BE2C (cell line): ENCODE measurements around the gene STXBP2. TPM values are rescaled to one million over a fixed set of nuclear protein-coding genes. Genes with fewer than 3 reads are reported as not detected.

Experiments used
- DNase-seq: peaks from one replicate; pipeline ENCODE4 v3.0.0-alpha.2; 2020
- H3K27me3 ChIP-seq: fragments of 250-450 bp; sonication (Bioruptor Pico); 2 replicates; pipeline ENCODE4 v1.5.1; 2020; ENCODE audit warnings: mild to moderate bottlenecking
- H3K36me3 ChIP-seq: fragments of 250-450 bp; sonication (Bioruptor Pico); 2 replicates; pipeline ENCODE4 v1.5.1; 2020; ENCODE audit warnings: mild to moderate bottlenecking
- H3K4me1 ChIP-seq: fragments of 250-450 bp; sonication (Bioruptor Pico); 2 replicates; pipeline ENCODE4 v1.5.1; 2020
- H3K4me3 ChIP-seq: 2 replicates; pipeline ENCODE4 v1.5.1; 2011; ENCODE audit warnings: low read depth, low read length
- H3K9me3 ChIP-seq: fragments of 250-450 bp; sonication (Bioruptor Pico); 2 replicates; pipeline ENCODE4 v1.5.1; 2020
- polyA plus RNA-seq: library from polyadenylated mRNA; unstranded; fragments of >200 nt; gene quantifications from one replicate; pipeline ENCODE4 v1.2.1, GENCODE V29; 2012; ENCODE audit warnings: low read depth, missing spikeins; ENCODE audit not compliant: insufficient read length, insufficient read depth
- TF ChIP-seq, protein P1 (sequence below): IDR thresholded peaks from 2 replicates; pipeline ENCODE4 v1.5.1; 2012; ENCODE audit warnings: mild to moderate bottlenecking, low read depth, low read length

The STXBP2 gene
- polyA plus RNA-seq = 2.0 TPM

DNA sequence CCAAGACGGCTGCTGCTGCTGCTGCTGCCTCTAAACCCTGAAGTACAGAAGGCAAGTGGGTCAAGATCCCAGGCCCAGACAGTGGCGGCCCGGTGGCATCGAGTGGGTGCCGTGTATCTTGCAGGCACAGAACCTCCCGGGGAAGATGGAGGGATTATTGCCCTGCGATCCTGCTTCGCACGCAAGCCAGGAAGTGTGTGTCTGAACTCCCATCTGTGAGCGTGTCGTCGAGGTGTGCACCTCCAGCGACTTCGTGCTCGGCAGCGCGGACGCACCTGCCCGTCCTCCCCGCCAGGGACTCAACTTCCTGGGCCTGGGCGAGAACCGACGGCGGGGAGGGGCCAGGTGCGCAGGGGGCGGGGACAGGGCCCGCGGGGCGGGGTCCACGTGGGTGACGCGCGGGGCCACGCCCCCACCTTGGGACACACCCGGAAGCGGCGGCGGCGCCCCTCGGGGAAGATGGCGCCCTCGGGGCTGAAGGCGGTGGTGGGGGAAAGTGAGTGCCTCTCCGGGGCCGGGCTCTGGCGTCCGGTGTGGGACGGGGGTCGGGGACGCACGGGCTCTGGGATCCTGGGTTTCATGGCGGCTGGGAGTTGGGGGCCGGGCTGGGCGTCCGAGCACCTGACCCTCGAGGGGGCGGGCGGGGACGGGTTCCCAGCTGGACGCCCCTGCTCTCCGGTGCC, at the start of gene STXBP2:
Gene STXBP2, plus strand, starts transcription at position 420 of the 683 bp plus-strand sequence. Its CDS starts 40 bp downstream, at position 460.
- H3K4me1 ChIP-seq = no peaks in the 10 kb centered on the region

DNA sequence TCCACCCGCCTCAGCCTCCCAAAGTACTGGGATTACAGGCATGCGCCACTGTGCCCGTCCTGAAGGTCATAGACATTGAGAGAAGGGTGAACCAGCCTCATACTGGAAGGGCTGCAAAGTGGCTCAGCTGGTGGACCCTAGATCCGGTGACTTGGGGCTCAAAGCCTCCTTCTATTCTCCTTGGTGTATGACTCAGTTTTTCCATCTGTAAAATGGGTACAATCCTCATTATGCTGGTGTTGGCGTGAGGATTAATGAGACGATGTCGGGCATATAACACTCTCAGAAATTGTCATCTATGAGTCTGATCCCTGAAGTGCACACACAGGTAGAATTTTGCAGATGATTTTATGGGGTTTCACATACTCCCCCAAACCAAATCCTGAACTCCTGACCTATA, 47.1 kb upstream of the STXBP2 start:
- Histone ChIP-seq H3K4me3 (no peak overlapping the region), H3K27me3 (no peaks in the 10 kb centered on the region), H3K36me3 (no peaks in the 10 kb centered on the region), H3K9me3 (no peaks in the 10 kb centered on the region), H3K4me1 (no peaks in the 10 kb centered on the region)
- no peak for DNase-seq
- TF ChIP-seq, protein P1, sequence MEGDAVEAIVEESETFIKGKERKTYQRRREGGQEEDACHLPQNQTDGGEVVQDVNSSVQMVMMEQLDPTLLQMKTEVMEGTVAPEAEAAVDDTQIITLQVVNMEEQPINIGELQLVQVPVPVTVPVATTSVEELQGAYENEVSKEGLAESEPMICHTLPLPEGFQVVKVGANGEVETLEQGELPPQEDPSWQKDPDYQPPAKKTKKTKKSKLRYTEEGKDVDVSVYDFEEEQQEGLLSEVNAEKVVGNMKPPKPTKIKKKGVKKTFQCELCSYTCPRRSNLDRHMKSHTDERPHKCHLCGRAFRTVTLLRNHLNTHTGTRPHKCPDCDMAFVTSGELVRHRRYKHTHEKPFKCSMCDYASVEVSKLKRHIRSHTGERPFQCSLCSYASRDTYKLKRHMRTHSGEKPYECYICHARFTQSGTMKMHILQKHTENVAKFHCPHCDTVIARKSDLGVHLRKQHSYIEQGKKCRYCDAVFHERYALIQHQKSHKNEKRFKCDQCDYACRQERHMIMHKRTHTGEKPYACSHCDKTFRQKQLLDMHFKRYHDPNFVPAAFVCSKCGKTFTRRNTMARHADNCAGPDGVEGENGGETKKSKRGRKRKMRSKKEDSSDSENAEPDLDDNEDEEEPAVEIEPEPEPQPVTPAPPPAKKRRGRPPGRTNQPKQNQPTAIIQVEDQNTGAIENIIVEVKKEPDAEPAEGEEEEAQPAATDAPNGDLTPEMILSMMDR = no peak

More for the DNA sequence above, at the start of gene STXBP2:
- Histone ChIP-seq H3K36me3 (no peaks in the 10 kb centered on the region; the same call in 1 of the 2 replicates), H3K27me3 (peaks cover 44% of the 10 kb centered on the region), H3K9me3 (no peaks in the 10 kb centered on the region), H3K4me3 (no peak within 1 kb of the TSS)
- TF ChIP-seq, protein P1 = no peak
- DNase-seq = no peak

DNA sequence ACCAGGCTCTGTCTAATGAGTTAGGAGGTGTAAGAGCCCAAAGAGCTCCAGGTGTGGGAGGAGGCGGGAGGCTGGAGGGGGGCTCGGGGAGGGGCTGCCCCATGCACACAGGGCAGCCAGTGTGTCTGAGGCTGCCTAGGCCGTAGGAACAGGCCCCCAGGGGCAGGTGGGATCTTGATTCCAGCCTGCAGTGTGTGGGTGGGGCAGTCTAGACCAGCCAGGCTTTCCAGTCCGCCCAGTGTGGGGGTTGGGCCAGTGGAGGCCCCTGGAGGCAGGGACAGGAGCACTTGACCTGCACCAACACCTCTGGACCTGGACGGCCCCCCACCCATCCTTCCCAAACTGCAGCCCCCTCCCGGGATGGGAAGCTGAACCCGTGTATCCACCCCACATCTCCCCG, 46.7 kb upstream of the STXBP2 start:
- TF ChIP-seq, protein P1 = no peak
- no peak overlapping the region for H3K4me3 ChIP-seq
- H3K4me1 ChIP-seq = no peaks in the 10 kb centered on the region
- no peaks in the 10 kb centered on the region for H3K9me3 ChIP-seq
- no peak for DNase-seq
- H3K36me3 ChIP-seq = no peaks in the 10 kb centered on the region
- no peaks in the 10 kb centered on the region for H3K27me3 ChIP-seq

DNA sequence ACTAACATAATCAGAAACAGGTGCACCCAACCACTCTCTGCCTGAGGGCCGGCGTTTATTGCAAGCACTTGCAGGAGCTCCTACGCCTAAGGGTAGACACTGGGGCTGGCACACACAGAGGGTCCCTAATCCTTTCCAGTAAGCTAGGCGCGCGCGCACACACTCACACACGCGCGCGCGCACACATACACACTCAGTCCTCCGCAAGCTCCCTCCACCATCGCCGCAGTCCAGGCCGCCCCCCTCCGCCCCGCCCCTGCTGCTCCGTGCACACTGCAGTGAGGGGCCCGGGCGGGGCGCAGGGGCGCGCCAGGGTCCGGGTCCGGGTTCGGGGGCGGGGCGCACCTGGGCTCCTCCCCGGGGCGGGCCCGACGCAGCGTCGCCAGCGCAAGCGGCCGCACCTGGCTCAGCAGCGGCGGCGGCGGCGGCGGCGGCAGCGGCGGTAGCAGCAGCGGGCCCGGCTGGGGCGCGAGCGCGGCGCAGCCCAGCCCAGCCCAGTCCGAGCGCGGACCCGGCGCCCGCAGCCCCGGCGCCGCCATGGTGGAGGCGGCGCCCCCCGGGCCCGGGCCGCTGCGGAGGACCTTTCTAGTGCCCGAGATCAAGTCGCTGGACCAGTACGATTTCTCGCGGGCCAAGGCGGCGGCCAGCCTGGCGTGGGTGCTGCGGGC, 41.3 kb upstream of the STXBP2 start, which contains the start of gene CAMSAP3:
Gene CAMSAP3, plus strand, starts transcription at position 398 of the 668 bp plus-strand sequence. Its CDS starts 140 bp downstream, at position 538.
- H3K4me3 ChIP-seq = peak within 1 kb of the TSS; percentile 47
- H3K36me3 ChIP-seq = no peaks in the 10 kb centered on the region
- peak; percentile 77 for DNase-seq
- H3K9me3 ChIP-seq = no peaks in the 10 kb centered on the region
- peaks cover 6% of the 10 kb centered on the region; the same call in 1 of the 2 replicates for H3K27me3 ChIP-seq
- H3K4me1 ChIP-seq = peaks cover 7% of the 10 kb centered on the region
- TF ChIP-seq, protein P1 = no peak

DNA sequence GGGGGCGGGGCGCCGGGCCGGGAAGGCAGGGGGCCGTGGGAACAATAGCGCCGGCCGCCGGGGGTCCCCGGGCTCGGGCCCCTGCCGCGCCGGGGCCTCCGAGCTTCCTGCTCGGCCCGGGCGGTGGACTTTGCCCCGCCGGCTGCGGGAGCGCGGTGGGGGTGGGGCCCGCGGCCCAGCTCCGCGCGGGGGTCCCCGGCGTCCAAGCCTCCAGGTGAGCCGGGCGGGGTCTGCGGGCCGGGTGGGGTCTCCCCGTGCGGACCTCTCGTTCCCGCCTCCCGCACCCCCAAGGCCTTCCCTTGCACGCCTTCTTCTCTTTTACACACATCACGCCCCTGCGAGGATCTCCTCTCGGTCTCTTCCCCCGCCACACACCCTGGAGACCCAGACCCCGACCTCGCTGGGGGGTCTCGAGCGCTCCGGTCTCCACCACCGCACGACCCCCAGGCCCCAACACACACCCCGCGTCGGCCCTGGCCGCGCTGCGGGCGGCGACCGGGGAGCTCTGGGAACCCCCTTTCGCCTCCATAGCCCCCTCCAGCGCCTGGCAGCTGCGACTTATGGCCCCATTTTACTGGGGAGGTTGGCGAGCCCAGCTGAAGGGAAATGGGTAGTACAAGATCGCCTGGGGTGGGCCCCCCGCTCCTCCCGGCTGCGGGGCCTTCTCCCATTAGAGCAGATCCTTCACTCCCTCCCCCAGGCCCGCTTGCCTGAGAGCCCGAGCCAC, 40.5 kb upstream of the STXBP2 start:
- Histone ChIP-seq H3K9me3 (no peaks in the 10 kb centered on the region), H3K4me1 (peaks cover 7% of the 10 kb centered on the region), H3K4me3 (peak overlapping the region; percentile 46), H3K27me3 (peaks cover 6% of the 10 kb centered on the region; the same call in 1 of the 2 replicates), H3K36me3 (no peaks in the 10 kb centered on the region)
- no peak for DNase-seq
- TF ChIP-seq, protein P1 = no peak
